ENCODE measurements around the gene INPP4B.

INPP4B gene

DNA sequence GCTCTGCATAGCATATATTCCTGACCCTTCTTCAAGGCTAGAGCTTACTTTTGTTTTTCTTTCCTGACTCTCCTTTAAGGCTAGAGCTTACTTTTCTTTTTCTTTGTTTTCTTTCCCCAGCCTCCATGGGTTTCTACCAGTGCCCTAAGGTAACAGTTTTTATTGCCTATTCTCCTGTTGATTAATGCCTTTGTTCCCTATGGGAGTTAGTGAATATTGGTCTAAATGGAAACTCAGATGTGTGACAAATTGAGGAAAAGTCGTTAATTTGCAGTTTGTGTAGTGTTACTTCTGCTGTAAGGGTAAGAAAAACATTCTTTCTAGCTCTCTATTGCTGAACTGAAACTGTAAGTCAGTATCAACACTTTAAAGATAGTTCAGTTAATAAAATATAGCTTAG lies 851.0 kb downstream of the INPP4B start:
- DNase-seq (ENCODE audit: low read depth): no peak

DNA sequence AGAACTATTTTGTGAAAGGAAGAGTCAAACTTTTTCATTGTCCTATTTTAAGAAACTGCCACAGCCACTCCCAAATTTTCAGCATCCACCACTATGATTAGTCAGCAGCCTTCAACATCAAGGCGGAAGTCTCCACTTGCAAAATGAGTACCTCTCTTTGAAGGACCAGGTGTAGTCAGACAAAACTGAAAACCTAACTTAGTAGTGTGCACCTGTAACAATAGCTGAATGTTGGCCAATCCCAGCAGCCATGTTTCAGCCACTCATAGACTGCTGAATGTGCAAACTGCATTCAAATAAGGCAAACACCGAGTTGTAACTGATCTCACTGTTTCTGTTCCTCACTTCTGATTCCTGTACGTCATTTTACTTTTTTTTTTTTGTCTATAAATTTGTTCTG lies 868.7 kb downstream of the INPP4B start:
- DNase-seq (ENCODE audit: low read depth): no peak

All from HS-5 (cell line).